ENCODE results near the gene PRDX2. TPM values are rescaled to one million over a fixed set of nuclear protein-coding genes. Genes with fewer than 3 reads are reported as not detected.

The PRDX2 gene
- total and polyA plus RNA-seq, 10 of the 15 experiments (the other 5 are each of a cell fraction or from before 2014, with no cell fraction given), result 93.0 to 812 (median 344) TPM

GRCh38 chr19:12787458-12787857 is 14.1 kb downstream of the PRDX2 start:
- DNase-seq (ENCODE audit: low read depth, low spot score) (no peak), FAIRE-seq (no peak), ATAC-seq (no peak)
- Histone ChIP-seq H3K27me3 (replicated peaks in 1 of 2; ENCODE audit: control insufficient read depth in 2 of 2, insufficient read depth in 2 of 2, low read length in 1 of 2) (no peaks in the 10 kb centered on the region), H3K79me2 (ENCODE audit: control insufficient read depth, insufficient read depth, low read length) (peaks cover 30% of the 10 kb centered on the region), H3K36me3 (ENCODE audit: control insufficient read depth in 2 of 2, insufficient read depth in 2 of 2, low read length in 1 of 2) (no peaks in the 10 kb centered on the region), H3K9ac (ENCODE audit: control insufficient read depth, insufficient read depth, low read length) (no peak overlapping the region), H3K9me3 (replicated peaks; ENCODE audit: control insufficient read depth, insufficient read depth, low read length) (no peaks in the 10 kb centered on the region), H3K4me1 (ENCODE audit: control insufficient read depth, insufficient read depth, low read length) (peaks cover 64% of the 10 kb centered on the region), H4K20me1 (ENCODE audit: control insufficient read depth, insufficient read depth) (no peaks in the 10 kb centered on the region), H2AFZ (ENCODE audit: control insufficient read depth, low read depth, low read length) (no peak overlapping the region), H3K4me2 (ENCODE audit: control insufficient read depth, insufficient read depth) (no peak overlapping the region), H3K27ac (ENCODE audit: control insufficient read depth, insufficient read depth) (peak overlapping the region; percentile 99; the same call in 1 of the 2 replicates), H3K4me3 (no peak overlapping the region)
- ChIA-PET POLR2A (interaction anchor here (0.6 to 3.4 kb wide), 4 partner anchors 9 to 1188 kb away, joined by 3 to 66 read pairs (median 8); no protein-coding TSS in a partner anchor), RAD21 (ENCODE audit: unreplicated experiment) (interaction anchor here (0.7 to 4.5 kb wide), 2 partner anchors 9 to 10 kb away, joined by 3 to 49 read pairs; no protein-coding TSS in a partner anchor), CTCF (interaction anchor here (0.7 to 4.2 kb wide), 4 partner anchors 9 to 63 kb away, joined by 3 to 44 read pairs (median 12); no protein-coding TSS in a partner anchor), SMC1A (ENCODE audit: uncharacterized antibody, unreplicated experiment) (interaction anchor here (0.7 to 4.1 kb wide), 3 partner anchors 9 to 321 kb away, joined by 3 to 28 read pairs (median 4); no protein-coding TSS in a partner anchor)
- intact Hi-C loops (cut with micrococcal nuclease; ENCODE audit: unreplicated experiment), result loop anchor here (5.0 to 10.0 kb wide), 2 partner anchors 150 to 1693 kb away; partner anchors contain the start of gene CALR
- in situ Hi-C loops (cut with MboI), result no loop called here
- WGBS (ENCODE audit: insufficient coverage, insufficient replicate concordance, low lambda C conversion rate, missing lambda C conversion rate), result 42% methylated on average over 10 of the region's 10 CpGs
- BruUV-seq (replicated peaks), result no TSS peak
- TF ChIP-seq CBFB (IDR thresholded peaks at IDR 0.05; ENCODE audit: low read depth), result no peak
- TF ChIP-seq MEF2A (IDR thresholded peaks at IDR 0.05; ENCODE audit: insufficient read depth, low read depth, low read length), result no peak
- TF ChIP-seq CUX1 (IDR thresholded peaks at IDR 0.05; ENCODE audit: insufficient replicate concordance, low read depth, low read length), result no peak
- TF ChIP-seq TCF3 (IDR thresholded peaks at IDR 0.05; ENCODE audit: borderline replicate concordance, insufficient read depth, low read depth, low read length), result no peak
- no peak for TF ChIP-seq TARDBP (IDR thresholded peaks at IDR 0.05; ENCODE audit: borderline replicate concordance)
- no peak for TF ChIP-seq CHD2 (IDR thresholded peaks at IDR 0.05; ENCODE audit: borderline replicate concordance, low read depth, low read length)
- no peak for TF ChIP-seq TBL1XR1 (IDR thresholded peaks at IDR 0.05; ENCODE audit: low read depth, low read length)
- TF ChIP-seq ZNF687 (IDR thresholded peaks at IDR 0.05), result no peak
- TF ChIP-seq, protein P1, sequence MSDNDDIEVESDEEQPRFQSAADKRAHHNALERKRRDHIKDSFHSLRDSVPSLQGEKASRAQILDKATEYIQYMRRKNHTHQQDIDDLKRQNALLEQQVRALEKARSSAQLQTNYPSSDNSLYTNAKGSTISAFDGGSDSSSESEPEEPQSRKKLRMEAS (IDR thresholded peaks at IDR 0.05; ENCODE audit: low read depth, low read length), result no peak
- TF ChIP-seq EGR1 (IDR thresholded peaks at IDR 0.05; ENCODE audit: borderline replicate concordance in 1 of 2, low read depth in 2 of 2, low read length in 2 of 2), result no peak
- no peak for TF ChIP-seq NR2C1 (IDR thresholded peaks at IDR 0.05)
- no peak for TF ChIP-seq ZZZ3 (IDR thresholded peaks at IDR 0.05; ENCODE audit: control insufficient read depth, insufficient read length, low read depth)
- TF ChIP-seq GATAD2B (conservative IDR thresholded peaks at IDR 0.05; ENCODE audit: low read depth), result no peak
- no peak for TF ChIP-seq CHD4 (IDR thresholded peaks at IDR 0.05)
- no peak for TF ChIP-seq POLR2A (IDR thresholded peaks at IDR 0.05; ENCODE audit: low read depth, low read length)

Measured in GM12878 (cell line).